Jurkat, Clone E6-1 (cell line): Measurements from ENCODE around the gene PPOX.
A peak's percentile ranks its signal among the peaks of the same experiment; 100 is the strongest.

ENCODE experiments used
- DNase-seq: peaks from one replicate; pipeline ENCODE4 v3.0.0-alpha.2; 2011; ENCODE audit warnings: low read depth, low spot score
- H3K4me3 ChIP-seq: 2 replicates; pipeline ENCODE4 v1.5.1; 2011; ENCODE audit warnings: mild to moderate bottlenecking, low read length, control low read depth, moderate library complexity

Gene PPOX

DNA sequence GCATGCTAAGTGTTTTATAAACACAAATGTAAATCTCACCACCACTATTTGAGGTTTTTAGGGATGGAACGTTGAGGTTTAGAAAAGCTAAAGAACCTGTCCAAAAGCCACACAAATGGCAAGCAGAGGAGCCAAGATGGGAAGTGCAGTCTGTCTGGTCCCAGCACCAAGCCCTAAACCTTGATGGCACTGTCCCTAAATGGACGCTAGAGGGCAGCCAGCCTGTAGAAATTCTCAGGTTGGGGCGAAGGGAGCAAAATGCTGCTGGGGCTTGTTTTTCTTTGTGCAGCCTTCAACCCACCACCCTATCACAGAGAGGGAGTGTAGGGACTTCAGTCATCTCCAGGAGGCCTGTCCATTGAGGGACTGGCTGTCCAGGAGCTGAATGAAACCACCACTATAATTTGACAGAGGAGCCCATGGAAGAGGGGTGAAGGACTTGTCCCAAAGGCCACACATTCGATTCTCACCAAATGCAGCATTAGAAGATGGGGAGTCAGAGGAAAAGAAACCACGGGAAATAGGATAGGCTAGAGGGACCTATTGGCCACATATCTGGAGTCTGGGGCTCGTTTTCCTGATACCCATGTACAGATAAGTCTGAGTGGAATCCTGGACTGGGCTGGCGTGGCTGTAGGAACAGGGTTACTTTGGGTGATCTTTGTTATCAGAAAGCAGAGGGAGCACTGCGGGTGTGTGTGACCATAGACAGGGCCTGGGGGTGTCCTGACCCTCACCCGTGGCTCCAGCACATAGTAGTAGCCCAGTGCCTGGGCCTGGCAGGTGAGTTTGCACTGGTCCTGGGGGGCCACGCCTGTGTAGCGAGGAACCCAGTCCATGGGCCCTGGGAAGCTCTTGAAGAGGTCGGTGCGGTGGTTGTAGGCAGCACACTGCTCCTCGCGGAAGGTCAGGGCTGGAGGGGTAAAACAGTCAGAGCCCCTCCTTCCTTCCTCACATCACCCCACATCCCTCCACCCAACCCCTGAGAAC is 26.5 kb downstream of the PPOX start:
- H3K4me3 ChIP-seq, result no peak overlapping the region
- DNase-seq, result peak; percentile 67

GRCh38 chr1:161193561-161194235 is 27.5 kb downstream of the PPOX start:
- no peak for DNase-seq
- no peak overlapping the region for H3K4me3 ChIP-seq

DNA sequence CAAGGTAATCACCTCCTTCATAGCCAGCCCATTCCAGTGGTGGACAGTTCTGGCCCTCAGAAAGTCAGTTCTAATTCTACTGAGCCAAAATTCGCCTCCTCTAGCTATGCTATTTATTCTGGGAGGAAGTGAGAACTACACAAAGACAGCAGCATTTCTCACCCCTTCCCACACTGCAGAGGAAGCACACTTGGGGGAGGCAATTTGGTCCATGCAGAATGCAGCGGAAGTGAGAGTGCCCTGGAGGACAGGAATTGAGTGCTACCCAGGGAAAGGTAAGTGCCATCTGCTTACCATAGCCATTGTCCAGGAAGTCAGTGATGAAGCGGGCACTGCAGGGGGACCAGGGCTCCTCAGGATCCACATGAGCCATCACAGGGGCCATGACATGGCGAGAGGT is 28.9 kb downstream of the PPOX start:
- no peak overlapping the region for H3K4me3 ChIP-seq
- DNase-seq, result no peak

- H3K4me3 ChIP-seq, result no peak overlapping the region
- no peak for DNase-seq
These were observed 29.9 kb downstream of the PPOX start for GRCh38 chr1:161196111-161196510.

GRCh38 chr1:161196521-161197451 is 30.6 kb downstream of the PPOX start:
- DNase-seq, result no peak
- H3K4me3 ChIP-seq, result no peak overlapping the region

- no peak for DNase-seq
- H3K4me3 ChIP-seq, result no peak overlapping the region
These were observed 31.5 kb downstream of the PPOX start for GRCh38 chr1:161197560-161198193.

DNA sequence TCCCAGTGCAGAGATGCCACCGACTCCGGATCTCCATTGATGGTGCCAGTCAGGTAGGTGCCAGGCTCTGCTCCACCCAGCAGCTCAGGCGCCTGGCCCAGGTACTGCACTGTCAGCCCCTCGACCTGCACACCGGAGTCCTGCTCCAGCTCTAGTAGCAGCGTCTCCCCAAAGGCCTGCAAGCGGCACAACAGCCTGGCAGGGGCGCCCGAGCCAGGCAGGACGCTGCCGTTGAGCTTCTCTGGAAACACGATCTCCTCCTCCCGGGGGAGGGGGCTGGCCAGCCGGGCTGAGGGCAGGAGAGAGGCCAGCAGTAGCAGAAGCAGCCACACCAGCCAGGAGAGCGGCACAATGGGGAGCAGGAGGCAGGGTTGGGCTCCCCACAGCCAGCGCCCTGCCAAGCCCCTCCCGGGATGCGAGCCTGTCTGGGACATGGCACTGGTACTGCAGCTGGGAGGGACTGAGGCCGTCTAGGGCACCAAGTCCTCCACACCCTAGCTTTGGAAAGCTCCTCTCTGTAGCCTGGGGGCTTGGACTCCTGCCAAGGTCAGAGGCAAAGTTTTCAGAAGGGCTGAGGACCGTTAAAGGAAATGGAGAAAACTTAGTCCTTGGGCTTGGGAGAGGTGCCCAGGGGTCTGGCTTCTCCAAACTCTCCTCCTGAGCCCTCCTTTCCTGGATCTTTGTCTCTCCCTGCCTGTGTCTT is 32.1 kb downstream of the PPOX start:
- no peak for DNase-seq
- H3K4me3 ChIP-seq, result no peak overlapping the region

GRCh38 chr1:161198897-161199431 is 32.7 kb downstream of the PPOX start, which contains the start of gene ADAMTS4:
TSS of gene ADAMTS4 (minus strand) at chr1:161199054. CDS start at chr1:161198627, 427 bp downstream.
- no peak within 1 kb of the TSS for H3K4me3 ChIP-seq
- DNase-seq, result no peak

DNA sequence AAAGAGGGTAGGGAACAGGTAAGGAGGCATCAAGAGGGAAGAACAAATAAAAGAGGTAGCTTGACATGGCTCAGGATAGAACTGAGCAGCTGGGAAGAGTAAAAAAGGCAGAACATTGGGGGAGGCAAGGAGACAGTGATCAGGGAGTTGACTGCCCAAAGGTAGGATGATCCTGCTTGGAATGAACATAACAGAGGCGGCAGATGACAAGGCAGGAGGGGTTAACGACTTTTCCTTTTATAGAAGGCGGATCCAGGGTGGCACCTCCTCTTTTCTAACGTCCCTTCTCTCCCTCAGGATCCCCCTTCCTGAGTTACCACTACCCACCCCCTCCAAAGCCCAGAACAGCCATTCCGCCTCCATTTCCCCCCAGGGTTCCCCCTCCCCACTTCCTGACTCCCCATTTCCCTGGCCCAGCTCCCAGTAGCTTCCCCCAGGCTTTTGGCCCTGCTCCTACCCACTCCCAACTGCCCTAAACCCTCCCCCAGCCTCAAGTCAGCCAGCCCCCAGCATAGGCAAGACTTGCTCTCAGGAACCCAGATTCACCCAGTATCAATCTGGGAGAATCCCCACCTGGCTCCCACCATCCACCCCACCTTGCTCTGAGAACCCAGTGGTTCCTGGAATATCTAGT is 33.4 kb downstream of the PPOX start:
- no peak overlapping the region for H3K4me3 ChIP-seq
- no peak for DNase-seq

DNA sequence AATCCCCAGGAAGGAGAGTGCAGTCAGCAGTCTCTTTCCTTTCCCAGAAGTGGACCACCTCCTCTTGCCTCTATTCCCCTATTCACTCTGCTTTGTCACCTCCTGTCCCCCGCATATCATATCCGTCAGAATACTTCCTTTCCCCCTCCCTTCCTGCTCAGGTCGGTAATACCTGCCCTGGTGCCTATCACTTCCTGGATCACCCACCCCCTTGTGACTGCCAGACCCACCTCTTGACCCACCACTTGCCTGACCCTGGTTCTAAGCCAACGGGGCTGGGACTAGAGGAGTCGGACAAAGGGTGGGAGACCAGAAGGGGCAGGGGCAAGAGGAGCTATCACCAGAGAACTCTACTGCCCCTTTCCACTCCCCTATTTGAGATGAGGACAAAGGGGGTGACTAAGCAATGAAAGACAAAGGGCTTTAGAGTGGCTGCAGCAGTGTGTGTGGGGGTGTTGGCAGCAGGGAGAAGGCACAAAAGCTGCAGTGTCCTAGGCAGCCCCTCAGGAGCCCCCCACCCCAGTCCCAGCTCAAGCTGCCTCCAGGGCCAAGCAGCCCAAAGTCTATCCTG is 34.3 kb downstream of the PPOX start:
- DNase-seq, result no peak
- no peak overlapping the region for H3K4me3 ChIP-seq

GRCh38 chr1:161200992-161201835 is 35.0 kb downstream of the PPOX start:
- no peak for DNase-seq
- peak overlapping the region; percentile 97; the same call in 1 of the 2 replicates for H3K4me3 ChIP-seq

DNA sequence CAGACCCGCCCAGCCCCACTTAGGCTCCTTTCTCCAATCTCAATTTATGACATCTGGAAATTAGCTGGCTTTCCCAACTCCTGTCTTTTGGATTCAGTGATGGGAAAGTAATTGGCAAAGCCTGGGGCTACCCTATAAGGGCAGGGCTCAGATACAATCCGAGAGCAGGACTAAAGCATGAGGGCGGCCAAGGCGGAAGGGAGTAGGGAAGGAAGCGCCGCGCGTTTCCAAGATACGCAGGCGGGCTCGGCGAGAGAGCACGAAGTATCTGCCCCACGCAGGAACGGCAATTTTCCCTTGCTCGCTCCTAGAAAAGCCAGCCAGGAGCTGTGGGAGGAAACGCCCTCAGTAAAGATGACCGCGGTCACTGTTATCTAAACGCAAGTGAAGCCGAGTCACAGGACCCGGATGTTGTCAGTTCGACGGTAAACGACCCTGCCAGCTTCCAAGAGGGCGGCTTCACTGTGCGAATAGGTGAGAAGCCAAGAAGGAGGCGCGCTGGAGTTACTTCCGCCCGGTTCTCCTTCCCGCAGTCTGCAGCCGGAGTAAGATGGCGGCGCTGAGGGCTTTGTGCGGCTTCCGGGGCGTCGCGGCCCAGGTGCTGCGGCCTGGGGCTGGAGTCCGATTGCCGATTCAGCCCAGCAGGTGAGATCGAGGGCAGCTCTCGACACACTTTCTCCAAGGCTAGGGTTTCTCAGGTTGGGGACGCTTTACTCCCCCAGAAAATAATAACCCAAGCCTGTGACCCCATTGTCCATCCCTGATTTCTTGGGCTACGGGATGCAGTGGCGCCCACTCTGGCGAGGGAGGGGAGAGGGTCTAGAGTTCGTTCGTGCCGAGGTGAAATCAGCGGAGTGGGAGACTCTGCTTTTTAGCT is 35.8 kb downstream of the PPOX start, which contains the start of gene NDUFS2:
TSS of gene NDUFS2 (plus strand) at position 532 of the 877 bp plus-strand sequence. CDS start at position 551, 19 bp downstream.
- H3K4me3 ChIP-seq, result peak within 1 kb of the TSS; percentile 97
- peak; percentile 98 for DNase-seq

GRCh38 chr1:161206411-161207140 is 40.4 kb downstream of the PPOX start:
- DNase-seq, result no peak
- no peak overlapping the region for H3K4me3 ChIP-seq

GRCh38 chr1:161207173-161207572 is 40.9 kb downstream of the PPOX start:
- DNase-seq, result no peak
- no peak overlapping the region for H3K4me3 ChIP-seq
